ENCODE measurements around the gene BORA.

- TF ChIP-seq CTCF (IDR thresholded peaks at IDR 0.05) (no peak), POLR2A (IDR thresholded peaks at IDR 0.05) (no peak), EP300 (IDR thresholded peaks at IDR 0.05) (no peak), POLR2AphosphoS5 (IDR thresholded peaks at IDR 0.05) (no peak)
Observed at GRCh38 chr13:72698164-72698563, 29.6 kb upstream of the BORA start.
